NCI-H345 treated with DMSO at 0.1 percent for 48 hours (cell line): ENCODE measurements around the gene PABPC4L.
"Not testable (repeated sequence)": the region's sequence is repeated elsewhere in the genome, so short reads cannot be mapped to it uniquely, and the experiment has no call there.

Experiments
- DNase-seq: peaks from one replicate; lab custom pipeline; 2025; ENCODE audit not compliant: unreplicated experiment; lab: John Stamatoyannopoulos, UW

PABPC4L gene

GRCh38 chr4:134201216-134202161, at the start of gene PABPC4L:
PABPC4L (minus strand) TSS chr4:134201789; CDS start chr4:134201019, 770 bp downstream.
- peak; percentile 26 for DNase-seq

- no peak for DNase-seq
Observed at GRCh38 chr4:134251322-134251721, 49.7 kb upstream of the PABPC4L start.

- no peak for DNase-seq
Observed at GRCh38 chr4:134243742-134244713, 42.4 kb upstream of the PABPC4L start.

GRCh38 chr4:134219043-134219442, 17.5 kb upstream of the PABPC4L start:
- DNase-seq: no peak

- no peak for DNase-seq
Observed at GRCh38 chr4:134216411-134216810, 14.8 kb upstream of the PABPC4L start.

GRCh38 chr4:134215620-134216344, 14.2 kb upstream of the PABPC4L start:
- no peak for DNase-seq

GRCh38 chr4:134207955-134208354, 6.4 kb upstream of the PABPC4L start:
- not testable (repeated sequence) for DNase-seq

- DNase-seq: peak; percentile 29
Observed at GRCh38 chr4:134202166-134202956, 772 bp upstream of the PABPC4L start.

GRCh38 chr4:134200811-134201215, 776 bp downstream of the PABPC4L start:
- DNase-seq: no peak

- DNase-seq: no peak
Observed at GRCh38 chr4:134189949-134190348, 11.6 kb downstream of the PABPC4L start.

GRCh38 chr4:134189480-134189879, 12.1 kb downstream of the PABPC4L start:
- no peak for DNase-seq

- DNase-seq: no peak
Observed at GRCh38 chr4:134178706-134179105, 22.9 kb downstream of the PABPC4L start.

- DNase-seq: no peak
Observed at GRCh38 chr4:134174271-134174670, 27.3 kb downstream of the PABPC4L start.

GRCh38 chr4:134160211-134160610, 41.4 kb downstream of the PABPC4L start:
- DNase-seq: no peak

GRCh38 chr4:134154097-134154496, 47.5 kb downstream of the PABPC4L start:
- no peak for DNase-seq

GRCh38 chr4:134147941-134148340, 53.6 kb downstream of the PABPC4L start:
- DNase-seq: no peak
